Type B pancreatic cell (in vitro differentiated cells): ENCODE results near the gene RBM8A. TPM values are rescaled to one million over a fixed set of nuclear protein-coding genes. Genes with fewer than 3 reads are reported as not detected.
A peak's percentile ranks its signal among the peaks of the same experiment; 100 is the strongest.

Experiments
- DNase-seq: peaks from one replicate; pipeline ENCODE4 v3.0.0; 2021; ENCODE audit warnings: mixed read lengths; ENCODE audit not compliant: unreplicated experiment; ENCODE audit errors: extremely low spot score
- H3K27ac Mint-ChIP-seq: 2 replicates; pipeline ENCODE4 v1.8.0; 2021; ENCODE audit warnings: mild to moderate bottlenecking, mixed read lengths
- H3K27me3 Mint-ChIP-seq: 2 replicates; pipeline ENCODE4 v1.8.0; 2021; ENCODE audit warnings: mixed read lengths
- H3K36me3 Mint-ChIP-seq: 2 replicates; pipeline ENCODE4 v1.8.0; 2021; ENCODE audit warnings: mixed read lengths
- H3K4me1 Mint-ChIP-seq: one replicate; pipeline ENCODE4 v1.8.0; 2021; ENCODE audit warnings: mixed read lengths; ENCODE audit not compliant: unreplicated experiment
- H3K4me3 Mint-ChIP-seq: 2 replicates; pipeline ENCODE4 v1.8.0; 2021; ENCODE audit warnings: mild to moderate bottlenecking, mixed read lengths
- H3K9me3 Mint-ChIP-seq: 2 replicates; pipeline ENCODE4 v1.8.0; 2021; ENCODE audit warnings: mixed read lengths
- CTCF ChIP-seq: fragments of 200-600 bp; sonication (generic); conservative IDR thresholded peaks from 2 replicates; pipeline ENCODE4 v1.5.0; 2021; ENCODE audit warnings: antibody characterized with exemption, mild to moderate bottlenecking
- total RNA-seq: library from RNA; stranded (reverse); gene quantifications from 2 replicates; pipeline ENCODE4 v1.2.1, GENCODE V29; 2021; ENCODE audit warnings: low replicate concordance

RBM8A gene
- total RNA-seq, 1 donor from 2014 or later: 160 TPM

- H3K9me3 Mint-ChIP-seq: no peaks in the 10 kb centered on the region
- no peak overlapping the region for H3K4me3 Mint-ChIP-seq
- no peak for DNase-seq
- TF ChIP-seq CTCF: no peak
- peaks cover 19% of the 10 kb centered on the region for H3K4me1 Mint-ChIP-seq
- H3K36me3 Mint-ChIP-seq: no peaks in the 10 kb centered on the region
- H3K27me3 Mint-ChIP-seq: peaks cover 20% of the 10 kb centered on the region
- no peak overlapping the region for H3K27ac Mint-ChIP-seq
Observed at GRCh38 chr1:145889722-145890121, 37.6 kb downstream of the RBM8A start.

DNA sequence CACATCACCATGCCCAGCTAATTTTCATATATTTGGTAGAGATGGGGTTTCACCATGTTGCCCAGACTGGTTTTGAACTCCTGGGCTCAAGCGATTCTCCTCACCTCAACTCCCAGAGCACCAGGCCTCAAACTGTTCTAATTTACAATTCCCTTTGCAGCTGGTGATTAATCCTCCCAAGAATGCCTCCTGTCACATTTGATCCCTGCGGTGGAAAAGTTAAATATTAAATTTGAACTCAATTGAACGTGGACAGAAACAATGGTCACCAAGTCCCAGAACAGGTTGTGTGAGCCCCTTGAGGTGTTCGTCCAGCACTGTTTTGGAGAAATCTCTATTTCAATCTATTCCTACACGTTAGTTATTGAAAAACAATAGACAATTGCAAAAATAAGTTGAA is 39.7 kb downstream of the RBM8A start:
- no peaks in the 10 kb centered on the region for H3K9me3 Mint-ChIP-seq
- no peak for DNase-seq
- H3K27ac Mint-ChIP-seq: no peak overlapping the region
- H3K4me1 Mint-ChIP-seq: peaks cover 19% of the 10 kb centered on the region
- peak overlapping the region; percentile 40 for H3K4me3 Mint-ChIP-seq
- TF ChIP-seq CTCF: no peak
- no peaks in the 10 kb centered on the region for H3K36me3 Mint-ChIP-seq
- peaks cover 38% of the 10 kb centered on the region for H3K27me3 Mint-ChIP-seq

DNA sequence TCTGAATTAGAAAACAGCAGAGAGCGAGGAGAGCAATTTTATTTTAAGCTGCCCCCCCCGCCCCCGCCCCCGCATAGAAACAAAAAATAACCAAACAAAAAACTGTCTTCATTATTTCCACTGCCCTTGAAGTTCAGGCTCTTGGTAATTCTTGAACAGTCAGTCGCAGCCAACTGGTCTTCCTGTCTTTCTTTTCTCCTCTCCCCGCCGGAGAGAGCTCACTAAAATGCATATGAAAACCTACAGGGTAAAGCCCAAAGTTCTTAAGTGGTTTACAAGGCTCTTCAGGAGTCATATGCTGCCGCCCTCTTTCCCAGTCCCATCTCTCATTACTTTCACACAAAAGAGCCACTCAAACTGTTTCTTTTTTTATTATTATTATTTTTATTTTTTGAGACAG is 40.5 kb downstream of the RBM8A start:
- Mint-ChIP-seq H3K36me3 (no peaks in the 10 kb centered on the region), H3K4me1 (peaks cover 13% of the 10 kb centered on the region), H3K27ac (no peak overlapping the region), H3K27me3 (peaks cover 38% of the 10 kb centered on the region), H3K4me3 (peak overlapping the region; percentile 83), H3K9me3 (no peaks in the 10 kb centered on the region)
- TF ChIP-seq CTCF: no peak
- DNase-seq: no peak

- no peak for TF ChIP-seq CTCF
- H3K27ac Mint-ChIP-seq: no peak overlapping the region
- H3K27me3 Mint-ChIP-seq: peaks cover 38% of the 10 kb centered on the region
- H3K9me3 Mint-ChIP-seq: no peaks in the 10 kb centered on the region
- H3K4me1 Mint-ChIP-seq: peaks cover 11% of the 10 kb centered on the region
- H3K36me3 Mint-ChIP-seq: no peaks in the 10 kb centered on the region
- no peak for DNase-seq
- H3K4me3 Mint-ChIP-seq: peak overlapping the region; percentile 86
Observed at GRCh38 chr1:145886390-145886789, 40.9 kb downstream of the RBM8A start.

GRCh38 chr1:145885738-145886287 is 41.5 kb downstream of the RBM8A start, which contains the start of gene ANKRD35:
Gene ANKRD35 (minus strand): TSS chr1:145885866. CDS start chr1:145885758, 108 bp downstream.
- no peak for TF ChIP-seq CTCF
- Mint-ChIP-seq H3K27me3 (peaks cover 38% of the 10 kb centered on the region), H3K4me3 (peak within 1 kb of the TSS; percentile 86), H3K4me1 (peaks cover 5% of the 10 kb centered on the region), H3K9me3 (no peaks in the 10 kb centered on the region), H3K27ac (no peak within 1 kb of the TSS), H3K36me3 (no peaks in the 10 kb centered on the region)
- peak; percentile 80 for DNase-seq
